ENCODE data around the gene VMP1.

The VMP1 gene

GRCh38 chr17:59675231-59675630, 32.2 kb upstream of the VMP1 start:
- TF ChIP-seq EZH2phosphoT487 (conservative IDR thresholded peaks at IDR 0.05; ENCODE audit: low read length) = no peak
- TF ChIP-seq, protein P1, sequence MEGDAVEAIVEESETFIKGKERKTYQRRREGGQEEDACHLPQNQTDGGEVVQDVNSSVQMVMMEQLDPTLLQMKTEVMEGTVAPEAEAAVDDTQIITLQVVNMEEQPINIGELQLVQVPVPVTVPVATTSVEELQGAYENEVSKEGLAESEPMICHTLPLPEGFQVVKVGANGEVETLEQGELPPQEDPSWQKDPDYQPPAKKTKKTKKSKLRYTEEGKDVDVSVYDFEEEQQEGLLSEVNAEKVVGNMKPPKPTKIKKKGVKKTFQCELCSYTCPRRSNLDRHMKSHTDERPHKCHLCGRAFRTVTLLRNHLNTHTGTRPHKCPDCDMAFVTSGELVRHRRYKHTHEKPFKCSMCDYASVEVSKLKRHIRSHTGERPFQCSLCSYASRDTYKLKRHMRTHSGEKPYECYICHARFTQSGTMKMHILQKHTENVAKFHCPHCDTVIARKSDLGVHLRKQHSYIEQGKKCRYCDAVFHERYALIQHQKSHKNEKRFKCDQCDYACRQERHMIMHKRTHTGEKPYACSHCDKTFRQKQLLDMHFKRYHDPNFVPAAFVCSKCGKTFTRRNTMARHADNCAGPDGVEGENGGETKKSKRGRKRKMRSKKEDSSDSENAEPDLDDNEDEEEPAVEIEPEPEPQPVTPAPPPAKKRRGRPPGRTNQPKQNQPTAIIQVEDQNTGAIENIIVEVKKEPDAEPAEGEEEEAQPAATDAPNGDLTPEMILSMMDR (IDR thresholded peaks at IDR 0.05; ENCODE audit: insufficient read depth, low read length, poor library complexity, severe bottlenecking) = no peak
- peaks cover 71% of the 10 kb centered on the region for H3K36me3 ChIP-seq (ENCODE audit: low read length)
- no peak overlapping the region for H3K9ac ChIP-seq (ENCODE audit: low read length)
- no peaks in the 10 kb centered on the region for H3K9me2 ChIP-seq (replicated peaks; ENCODE audit: insufficient read depth, low read length)
- no peaks in the 10 kb centered on the region for H3K9me3 ChIP-seq (ENCODE audit: insufficient read depth, low read length)
- no peak overlapping the region for H2AFZ ChIP-seq (ENCODE audit: low read depth, low read length, severe bottlenecking)
- peaks cover 14% of the 10 kb centered on the region for H3F3A ChIP-seq (ENCODE audit: insufficient read depth)
- 0 out of 2 replicates have a peak, but pooled peaks cover 9% of the 10 kb centered on the region for H4K20me1 ChIP-seq (ENCODE audit: low read depth, low read length)
- no peak overlapping the region for H3K27ac ChIP-seq (ENCODE audit: low read depth, low read length)
- H3K4me2 ChIP-seq (ENCODE audit: low read depth, low read length, poor library complexity, severe bottlenecking) = no peak overlapping the region
- no peaks in the 10 kb centered on the region for H3K27me3 ChIP-seq (ENCODE audit: low read length)
- H3K79me2 ChIP-seq (ENCODE audit: insufficient read depth, low read length) = no peaks in the 10 kb centered on the region; the same call in none of the 2 replicates
- no peak overlapping the region for H3K4me3 ChIP-seq (ENCODE audit: insufficient read depth, low read length, poor library complexity, severe bottlenecking)

DNA sequence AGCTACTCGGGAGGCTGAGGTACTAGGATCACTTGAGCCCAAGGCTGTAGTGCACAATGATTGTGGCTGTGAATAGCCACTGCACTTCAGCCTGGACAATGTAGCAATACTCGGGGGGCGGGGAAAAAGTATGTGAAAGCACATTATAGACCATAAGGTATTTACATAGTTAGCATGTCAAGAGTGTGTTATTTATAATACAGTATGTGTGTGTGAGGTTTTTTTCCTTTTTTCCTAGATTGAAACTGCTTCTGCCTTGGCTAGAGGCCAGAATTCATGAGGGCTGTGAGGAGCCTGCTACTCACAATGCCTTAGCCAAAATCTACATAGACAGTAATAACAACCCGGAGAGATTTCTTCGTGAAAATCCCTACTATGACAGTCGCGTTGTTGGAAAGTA, 30.7 kb upstream of the VMP1 start:
- no peak for TF ChIP-seq EZH2phosphoT487 (conservative IDR thresholded peaks at IDR 0.05; ENCODE audit: low read length)
- TF ChIP-seq, protein P1 (IDR thresholded peaks at IDR 0.05; ENCODE audit: insufficient read depth, low read length, poor library complexity, severe bottlenecking) = no peak
- Histone ChIP-seq H3K9ac (ENCODE audit: low read length) (no peak overlapping the region), H3K9me2 (replicated peaks; ENCODE audit: insufficient read depth, low read length) (no peaks in the 10 kb centered on the region), H3F3A (ENCODE audit: insufficient read depth) (peaks cover 18% of the 10 kb centered on the region), H3K4me2 (ENCODE audit: low read depth, low read length, poor library complexity, severe bottlenecking) (no peak overlapping the region), H3K79me2 (ENCODE audit: insufficient read depth, low read length) (no peaks in the 10 kb centered on the region; the same call in none of the 2 replicates), H3K9me3 (ENCODE audit: insufficient read depth, low read length) (no peaks in the 10 kb centered on the region), H3K36me3 (ENCODE audit: low read length) (peaks cover 79% of the 10 kb centered on the region), H3K27ac (ENCODE audit: low read depth, low read length) (no peak overlapping the region), H3K27me3 (ENCODE audit: low read length) (no peaks in the 10 kb centered on the region), H3K4me3 (ENCODE audit: insufficient read depth, low read length, poor library complexity, severe bottlenecking) (no peak overlapping the region), H4K20me1 (ENCODE audit: low read depth, low read length) (0 out of 2 replicates have a peak, but pooled peaks cover 8% of the 10 kb centered on the region), H2AFZ (ENCODE audit: low read depth, low read length, severe bottlenecking) (no peak overlapping the region)

- H2AFZ ChIP-seq (ENCODE audit: low read depth, low read length, severe bottlenecking) = no peak overlapping the region
- 0 out of 2 replicates have a peak, but pooled peaks cover 4% of the 10 kb centered on the region for H4K20me1 ChIP-seq (ENCODE audit: low read depth, low read length)
- H3F3A ChIP-seq (ENCODE audit: insufficient read depth) = peaks cover 18% of the 10 kb centered on the region
- H3K9ac ChIP-seq (ENCODE audit: low read length) = no peak overlapping the region
- TF ChIP-seq EZH2phosphoT487 (conservative IDR thresholded peaks at IDR 0.05; ENCODE audit: low read length) = no peak
- TF ChIP-seq, protein P1 (IDR thresholded peaks at IDR 0.05; ENCODE audit: insufficient read depth, low read length, poor library complexity, severe bottlenecking) = no peak
- no peak overlapping the region for H3K27ac ChIP-seq (ENCODE audit: low read depth, low read length)
- no peak overlapping the region for H3K4me2 ChIP-seq (ENCODE audit: low read depth, low read length, poor library complexity, severe bottlenecking)
- H3K27me3 ChIP-seq (ENCODE audit: low read length) = no peaks in the 10 kb centered on the region
- no peak overlapping the region for H3K4me3 ChIP-seq (ENCODE audit: insufficient read depth, low read length, poor library complexity, severe bottlenecking)
- H3K36me3 ChIP-seq (ENCODE audit: low read length) = peaks cover 90% of the 10 kb centered on the region
- no peaks in the 10 kb centered on the region for H3K9me2 ChIP-seq (replicated peaks; ENCODE audit: insufficient read depth, low read length)
- H3K79me2 ChIP-seq (ENCODE audit: insufficient read depth, low read length) = no peaks in the 10 kb centered on the region; the same call in 1 of the 2 replicates
- H3K9me3 ChIP-seq (ENCODE audit: insufficient read depth, low read length) = no peaks in the 10 kb centered on the region
Observed at GRCh38 chr17:59678918-59679317, 28.5 kb upstream of the VMP1 start.
